HL-60 (cell line): ENCODE data around the gene POU2F2.

Source experiments
- DNase-seq, 2 experiments: peaks; one replicate each; pipeline ENCODE4 v3.0.0-alpha.2; 2010 to 2020; ENCODE audit warnings: low read depth in 1 of 2, low spot score in 1 of 2
- H3K27ac ChIP-seq: fragments of 250-450 bp; sonication (Bioruptor Pico); replicated peaks from 2 replicates; pipeline ENCODE4 v1.5.1; 2020; ENCODE audit warnings: mild to moderate bottlenecking, moderate library complexity
- H3K27me3 ChIP-seq: fragments of 250-450 bp; sonication (Bioruptor Pico); 2 replicates; pipeline ENCODE4 v1.5.1; 2021; ENCODE audit warnings: mild to moderate bottlenecking, moderate library complexity; ENCODE audit not compliant: insufficient read depth, poor library complexity, severe bottlenecking
- H3K4me3 ChIP-seq: replicated peaks from 2 replicates; pipeline ENCODE4 v1.5.1; 2011; ENCODE audit warnings: mild to moderate bottlenecking, control low read depth, low read length; ENCODE audit not compliant: insufficient read depth
- CTCF ChIP-seq: IDR thresholded peaks from one replicate; pipeline ENCODE4 v1.5.1; 2011; ENCODE audit warnings: low read length, control low read depth, inconsistent platforms; ENCODE audit not compliant: insufficient read depth
- GABPA ChIP-seq: IDR thresholded peaks from 2 replicates; pipeline ENCODE4 v1.6.1; 2012; ENCODE audit warnings: low read depth
- POLR2AphosphoS5 ChIP-seq: IDR thresholded peaks from 2 replicates; pipeline ENCODE4 v1.6.1; 2012; ENCODE audit warnings: low read depth
- SPI1 ChIP-seq: IDR thresholded peaks from 2 replicates; pipeline ENCODE4 v1.6.1; 2012; ENCODE audit warnings: low read depth, mild to moderate bottlenecking, borderline replicate concordance
- TF ChIP-seq, protein P1 (sequence below): IDR thresholded peaks from 2 replicates; pipeline ENCODE4 v1.6.1; 2012; ENCODE audit warnings: low read depth; ENCODE audit not compliant: insufficient replicate concordance

The POU2F2 gene

DNA sequence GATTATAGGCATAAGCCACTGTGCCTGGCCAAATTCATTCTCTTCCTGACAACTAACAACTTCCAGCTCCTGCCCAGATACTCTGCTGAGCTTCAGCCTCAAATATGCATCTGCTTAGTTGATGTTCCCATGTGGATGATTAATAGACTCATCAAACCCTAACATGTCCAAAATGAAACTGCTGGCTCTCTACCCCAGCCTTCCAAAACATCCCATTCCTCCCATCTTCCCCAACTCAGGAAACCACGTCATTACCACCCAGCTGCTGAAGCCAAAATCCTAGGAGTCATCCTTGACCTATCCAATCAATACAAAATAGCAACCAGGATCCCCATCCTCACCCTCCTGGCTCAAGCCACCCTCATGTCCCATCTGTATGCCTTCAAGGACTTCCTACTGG lies 20.9 kb downstream of the POU2F2 start:
- H3K27ac ChIP-seq = no peak overlapping the region
- no peaks in the 10 kb centered on the region for H3K27me3 ChIP-seq
- TF ChIP-seq CTCF (no peak), SPI1 (no peak), POLR2AphosphoS5 (no peak), GABPA (no peak)
- TF ChIP-seq, protein P1, sequence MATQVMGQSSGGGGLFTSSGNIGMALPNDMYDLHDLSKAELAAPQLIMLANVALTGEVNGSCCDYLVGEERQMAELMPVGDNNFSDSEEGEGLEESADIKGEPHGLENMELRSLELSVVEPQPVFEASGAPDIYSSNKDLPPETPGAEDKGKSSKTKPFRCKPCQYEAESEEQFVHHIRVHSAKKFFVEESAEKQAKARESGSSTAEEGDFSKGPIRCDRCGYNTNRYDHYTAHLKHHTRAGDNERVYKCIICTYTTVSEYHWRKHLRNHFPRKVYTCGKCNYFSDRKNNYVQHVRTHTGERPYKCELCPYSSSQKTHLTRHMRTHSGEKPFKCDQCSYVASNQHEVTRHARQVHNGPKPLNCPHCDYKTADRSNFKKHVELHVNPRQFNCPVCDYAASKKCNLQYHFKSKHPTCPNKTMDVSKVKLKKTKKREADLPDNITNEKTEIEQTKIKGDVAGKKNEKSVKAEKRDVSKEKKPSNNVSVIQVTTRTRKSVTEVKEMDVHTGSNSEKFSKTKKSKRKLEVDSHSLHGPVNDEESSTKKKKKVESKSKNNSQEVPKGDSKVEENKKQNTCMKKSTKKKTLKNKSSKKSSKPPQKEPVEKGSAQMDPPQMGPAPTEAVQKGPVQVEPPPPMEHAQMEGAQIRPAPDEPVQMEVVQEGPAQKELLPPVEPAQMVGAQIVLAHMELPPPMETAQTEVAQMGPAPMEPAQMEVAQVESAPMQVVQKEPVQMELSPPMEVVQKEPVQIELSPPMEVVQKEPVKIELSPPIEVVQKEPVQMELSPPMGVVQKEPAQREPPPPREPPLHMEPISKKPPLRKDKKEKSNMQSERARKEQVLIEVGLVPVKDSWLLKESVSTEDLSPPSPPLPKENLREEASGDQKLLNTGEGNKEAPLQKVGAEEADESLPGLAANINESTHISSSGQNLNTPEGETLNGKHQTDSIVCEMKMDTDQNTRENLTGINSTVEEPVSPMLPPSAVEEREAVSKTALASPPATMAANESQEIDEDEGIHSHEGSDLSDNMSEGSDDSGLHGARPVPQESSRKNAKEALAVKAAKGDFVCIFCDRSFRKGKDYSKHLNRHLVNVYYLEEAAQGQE = no peak
- H3K4me3 ChIP-seq = no peak overlapping the region
- DNase-seq = no peak

DNA sequence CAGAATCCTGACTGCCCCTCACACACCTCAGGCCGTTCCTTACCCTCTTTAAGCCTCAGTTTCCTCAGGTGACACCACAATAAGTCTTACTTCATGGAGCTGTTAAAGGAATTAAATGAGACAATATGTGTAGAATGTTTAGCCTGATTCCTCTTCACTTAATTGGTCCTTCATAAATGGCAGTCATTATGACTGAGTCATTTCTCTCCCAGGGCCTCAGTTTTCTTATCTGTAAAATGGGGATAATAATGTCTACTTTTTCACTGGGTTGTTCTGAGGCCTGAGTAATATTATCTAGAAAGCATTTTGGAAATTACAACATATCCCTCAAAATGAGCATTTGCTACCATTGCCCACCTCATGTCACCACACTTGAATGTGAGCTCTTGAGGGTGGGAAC lies 21.6 kb downstream of the POU2F2 start:
- no peaks in the 10 kb centered on the region for H3K27me3 ChIP-seq
- H3K4me3 ChIP-seq = no peak overlapping the region
- TF ChIP-seq, protein P1 = no peak
- TF ChIP-seq POLR2AphosphoS5 (no peak), GABPA (no peak), SPI1 (no peak)
- no peak for DNase-seq
- H3K27ac ChIP-seq = no peak overlapping the region

DNA sequence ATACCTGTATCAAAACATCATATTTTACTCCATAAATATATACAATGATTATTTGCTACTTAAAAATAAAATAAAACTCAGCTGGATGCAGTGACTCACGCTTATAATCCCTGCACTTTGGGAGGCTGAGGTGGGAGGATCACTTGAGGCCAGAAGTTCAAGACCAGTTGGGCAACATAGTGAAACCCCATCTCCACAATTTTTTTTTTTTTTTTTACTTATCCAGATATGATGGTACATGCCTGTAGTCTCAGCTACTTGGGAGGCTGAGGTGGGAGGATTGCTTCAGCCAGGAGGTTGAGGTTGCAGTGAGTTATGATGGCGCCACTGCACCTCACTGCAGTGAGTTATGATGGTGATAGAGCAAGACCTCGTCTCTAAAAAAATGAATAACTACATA lies 22.4 kb downstream of the POU2F2 start:
- no peak for DNase-seq
- no peak for TF ChIP-seq CTCF
- no peak for TF ChIP-seq POLR2AphosphoS5
- TF ChIP-seq, protein P1 = no peak
- TF ChIP-seq SPI1 = no peak
- TF ChIP-seq GABPA = no peak
- no peak overlapping the region for H3K4me3 ChIP-seq
- H3K27ac ChIP-seq = no peak overlapping the region
- H3K27me3 ChIP-seq = no peaks in the 10 kb centered on the region
